Prostate gland (tissue), 2 donors: ENCODE results near the gene COL4A2. TPM values are rescaled to one million over a fixed set of nuclear protein-coding genes. Genes with fewer than 3 reads are reported as not detected.

Source experiments
- DNase-seq: peaks from one replicate; pipeline ENCODE4 v3.0.0-alpha.2; 2019; ENCODE audit warnings: low spot score
- H3K27ac ChIP-seq, 2 donors: fragments of 200-600 bp; sonication (generic); 2 replicates each; pipeline ENCODE4 v1.5.1; 2017 to 2019
- H3K27me3 ChIP-seq: fragments of 200-600 bp; sonication (generic); replicated peaks from 2 replicates; pipeline ENCODE4 v1.5.1; 2019; ENCODE audit not compliant: insufficient read depth
- H3K36me3 ChIP-seq, 2 donors: fragments of 200-600 bp; sonication (generic); 1 replicate in 1 of 2; 2 replicates in 1 of 2; pipeline versions ENCODE4 v1.5.1 to v1.8.1; 2017 to 2019
- H3K4me1 ChIP-seq: fragments of 200-600 bp; sonication (generic); replicated peaks from 2 replicates; pipeline ENCODE4 v1.5.1; 2019
- H3K4me3 ChIP-seq, 2 donors: fragments of 200-600 bp; sonication (generic); 2 replicates each; pipeline ENCODE4 v1.5.1; 2017 to 2019
- H3K9me3 ChIP-seq: fragments of 200-600 bp; sonication (generic); 2 replicates; pipeline ENCODE4 v1.5.1; 2017
- POLR2A ChIP-seq: fragments of 450-650 bp; IDR thresholded peaks from one replicate; pipeline ENCODE4 v1.6.1; 2016; ENCODE audit warnings: antibody characterized with exemption, mild to moderate bottlenecking
- POLR2AphosphoS5 ChIP-seq: sonication (generic); formaldehyde crosslinking; IDR thresholded peaks from one replicate; pipeline ENCODE4 v1.6.1; 2017; ENCODE audit warnings: antibody characterized with exemption
- WGBS: methylation state at CpG from one replicate; pipeline ENCODE4 v1.1.5; 2018; 5-methylcytosine and 5-hydroxymethylcytosine counted together
- intact Hi-C: fragments of 100-400 bp; cut with DNase I; formaldehyde crosslinking; loops from one replicate; pipeline ENCODE4 v1.14.2; 2022
- total RNA-seq, 2 donors: library from RNA; depleted of rRNA; stranded (reverse); fragments of >200 nt; gene quantifications; one replicate each; pipeline ENCODE4 v1.1.0, GENCODE V29; 2016
- TF ChIP-seq, protein P1 (sequence below), 4 experiments: fragments of 200-600 bp in 2 of 4; fragments of 450-650 bp in 2 of 4; sonication (generic) in 2 of 4; IDR thresholded peaks; 1 replicate in 3 of 4; 2 replicates in 1 of 4; pipeline ENCODE4 v1.5.1; 2016 to 2019; ENCODE audit warnings: antibody characterized with exemption in 4 of 4, mild to moderate bottlenecking in 2 of 4, moderate library complexity in 2 of 4

Gene COL4A2
- total RNA-seq, 2 donors from 2014 or later: 82.8 to 193 TPM

DNA sequence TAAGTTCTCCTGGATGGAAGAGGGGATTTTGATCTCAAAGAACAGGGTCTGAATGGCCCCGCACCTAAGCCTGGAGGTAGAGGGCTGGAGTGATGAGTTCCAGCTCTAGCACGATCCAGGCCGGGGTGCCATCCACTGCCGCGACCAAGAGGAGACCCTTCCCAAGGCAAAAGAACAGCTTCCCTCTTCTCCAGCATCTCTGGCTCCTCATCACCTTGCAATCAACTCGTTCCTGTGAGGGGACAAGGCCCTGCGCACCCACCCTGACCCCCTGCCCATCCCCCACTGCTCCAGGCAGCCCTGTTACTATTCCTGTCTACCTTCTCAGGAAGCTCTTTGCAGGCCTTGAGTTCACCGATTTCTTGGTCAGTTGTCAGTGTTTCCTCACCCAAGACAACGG is 17.9 kb upstream of the COL4A2 start:
- no peak for TF ChIP-seq POLR2A
- TF ChIP-seq, protein P1, sequence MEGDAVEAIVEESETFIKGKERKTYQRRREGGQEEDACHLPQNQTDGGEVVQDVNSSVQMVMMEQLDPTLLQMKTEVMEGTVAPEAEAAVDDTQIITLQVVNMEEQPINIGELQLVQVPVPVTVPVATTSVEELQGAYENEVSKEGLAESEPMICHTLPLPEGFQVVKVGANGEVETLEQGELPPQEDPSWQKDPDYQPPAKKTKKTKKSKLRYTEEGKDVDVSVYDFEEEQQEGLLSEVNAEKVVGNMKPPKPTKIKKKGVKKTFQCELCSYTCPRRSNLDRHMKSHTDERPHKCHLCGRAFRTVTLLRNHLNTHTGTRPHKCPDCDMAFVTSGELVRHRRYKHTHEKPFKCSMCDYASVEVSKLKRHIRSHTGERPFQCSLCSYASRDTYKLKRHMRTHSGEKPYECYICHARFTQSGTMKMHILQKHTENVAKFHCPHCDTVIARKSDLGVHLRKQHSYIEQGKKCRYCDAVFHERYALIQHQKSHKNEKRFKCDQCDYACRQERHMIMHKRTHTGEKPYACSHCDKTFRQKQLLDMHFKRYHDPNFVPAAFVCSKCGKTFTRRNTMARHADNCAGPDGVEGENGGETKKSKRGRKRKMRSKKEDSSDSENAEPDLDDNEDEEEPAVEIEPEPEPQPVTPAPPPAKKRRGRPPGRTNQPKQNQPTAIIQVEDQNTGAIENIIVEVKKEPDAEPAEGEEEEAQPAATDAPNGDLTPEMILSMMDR (IDR thresholded peaks at IDR 0.05): no peak
- TF ChIP-seq POLR2AphosphoS5: no peak
- Histone ChIP-seq H3K4me1 (no peaks in the 10 kb centered on the region), H3K27ac (peak overlapping the region in 1 of 2 donors; percentile 64), H3K4me3 (no peak overlapping the region), H3K27me3 (no peaks in the 10 kb centered on the region), H3K36me3 (no peaks in the 10 kb centered on the region), H3K9me3 (no peaks in the 10 kb centered on the region)
- WGBS: 85% methylated on average over 9 of the region's 9 CpGs
- DNase-seq: no peak
- intact Hi-C loops: no loop called here

DNA sequence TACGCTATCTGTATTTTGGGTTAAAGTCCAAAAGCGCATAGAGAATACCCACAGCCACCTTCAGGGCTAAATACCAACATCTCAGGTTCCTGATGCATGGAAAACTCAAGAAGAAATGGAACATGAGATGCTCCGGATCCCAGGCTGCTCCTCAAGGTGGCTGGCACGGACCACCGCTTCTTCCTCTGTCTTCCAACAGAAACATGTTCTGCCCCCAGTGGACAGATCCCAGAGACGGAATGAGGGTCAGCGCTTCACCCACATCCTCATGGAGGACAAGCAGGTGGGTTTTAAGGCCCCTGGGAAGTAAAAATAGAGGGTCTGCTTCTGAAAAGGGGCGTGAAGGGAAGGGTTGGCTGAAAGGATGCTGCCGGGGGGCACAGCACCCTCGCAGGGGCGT is 17.4 kb upstream of the COL4A2 start:
- intact Hi-C loops: loop anchor here (5.0 kb wide), 1 partner anchor 42 kb away; no protein-coding TSS in a partner anchor
- Histone ChIP-seq H3K27me3 (no peaks in the 10 kb centered on the region), H3K9me3 (no peaks in the 10 kb centered on the region), H3K4me1 (no peaks in the 10 kb centered on the region), H3K27ac (peak overlapping the region; percentile 57 to 64), H3K36me3 (no peaks in the 10 kb centered on the region), H3K4me3 (no peak overlapping the region)
- no peak for TF ChIP-seq POLR2A
- no peak for TF ChIP-seq POLR2AphosphoS5
- TF ChIP-seq, protein P1 (IDR thresholded peaks at IDR 0.05): no peak
- no peak for DNase-seq
- WGBS: 78% methylated on average over 11 of the region's 11 CpGs

DNA sequence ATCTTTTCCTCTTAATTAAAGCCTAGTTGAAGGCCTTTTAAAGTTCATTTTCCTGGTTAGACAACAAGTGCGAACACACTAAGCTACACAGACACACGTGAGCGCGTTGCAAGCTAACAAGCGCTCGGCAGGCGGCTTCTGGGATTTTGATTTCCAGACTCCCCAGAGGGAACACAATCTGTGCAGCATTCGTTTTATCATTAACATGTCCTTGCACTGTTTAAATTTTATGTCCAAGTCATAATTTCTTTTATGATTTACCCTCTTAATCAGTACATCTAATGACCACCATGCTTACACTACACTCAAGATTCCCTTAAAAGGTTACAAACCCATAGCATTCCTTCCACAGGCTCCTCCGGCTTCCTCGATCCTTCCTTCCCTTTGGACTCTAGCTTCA is 16.9 kb upstream of the COL4A2 start:
- Histone ChIP-seq H3K4me1 (no peaks in the 10 kb centered on the region), H3K36me3 (no peaks in the 10 kb centered on the region), H3K27ac (peak overlapping the region; percentile 57 to 64), H3K9me3 (no peaks in the 10 kb centered on the region), H3K4me3 (no peak overlapping the region), H3K27me3 (no peaks in the 10 kb centered on the region)
- intact Hi-C loops: loop anchor here (5.0 kb wide), 1 partner anchor 43 kb away; no protein-coding TSS in a partner anchor
- TF ChIP-seq POLR2AphosphoS5: peak; percentile 46
- no peak for TF ChIP-seq POLR2A
- DNase-seq: no peak
- 56% methylated on average over 10 of the region's 10 CpGs for WGBS

DNA sequence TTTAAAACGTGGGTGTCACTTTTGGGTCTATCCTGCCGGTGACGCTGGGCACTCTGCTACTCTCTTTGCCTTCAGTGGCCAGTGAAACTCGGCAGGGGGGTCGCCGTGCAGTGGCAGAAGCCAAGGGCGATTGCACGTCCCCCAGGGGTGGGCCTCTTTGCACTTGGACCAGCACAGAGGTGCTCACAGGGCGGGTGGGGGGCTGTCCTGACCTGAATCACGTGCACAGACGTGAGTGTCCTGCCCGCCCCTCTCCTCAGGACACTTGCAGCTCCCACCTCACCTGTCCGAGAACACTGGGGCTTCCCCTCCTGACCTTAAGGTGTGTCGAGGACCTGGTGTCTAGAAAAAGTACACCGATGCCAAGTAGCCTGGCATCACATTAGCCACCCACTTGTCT is 16.3 kb upstream of the COL4A2 start:
- Histone ChIP-seq H3K4me1 (no peaks in the 10 kb centered on the region), H3K9me3 (no peaks in the 10 kb centered on the region), H3K27me3 (no peaks in the 10 kb centered on the region), H3K4me3 (no peak overlapping the region), H3K27ac (peak overlapping the region; percentile 57 to 64), H3K36me3 (no peaks in the 10 kb centered on the region)
- TF ChIP-seq, protein P1 (IDR thresholded peaks at IDR 0.05): no peak
- TF ChIP-seq POLR2A: no peak
- TF ChIP-seq POLR2AphosphoS5: no peak
- WGBS: 71% methylated on average over 15 of the region's 15 CpGs
- DNase-seq: no peak
- intact Hi-C loops: loop anchor here (5.0 kb wide), 1 partner anchor 44 kb away; no protein-coding TSS in a partner anchor

DNA sequence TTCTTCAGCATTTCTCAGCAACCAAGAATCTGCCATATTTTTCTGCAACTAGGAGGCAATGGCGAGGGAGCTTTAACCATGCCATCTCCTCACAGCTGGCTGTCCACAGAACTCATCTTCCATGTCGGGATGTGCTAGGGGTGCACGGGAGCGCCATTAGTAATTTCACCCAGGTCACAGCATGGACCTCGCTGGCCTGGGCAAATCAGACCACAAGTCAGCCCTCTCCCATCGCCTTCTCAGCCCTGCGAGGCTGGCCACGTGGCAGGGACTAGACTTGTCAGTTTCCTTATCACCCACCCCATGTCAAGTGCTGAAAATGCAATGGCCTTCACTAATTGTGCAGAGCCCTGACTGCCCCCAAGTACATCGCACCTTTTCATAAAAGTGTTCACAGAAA is 15.8 kb upstream of the COL4A2 start:
- no peak for DNase-seq
- intact Hi-C loops: loop anchor here (5.0 kb wide), 1 partner anchor 44 kb away; no protein-coding TSS in a partner anchor
- Histone ChIP-seq H3K27me3 (no peaks in the 10 kb centered on the region), H3K4me1 (no peaks in the 10 kb centered on the region), H3K4me3 (no peak overlapping the region), H3K9me3 (no peaks in the 10 kb centered on the region), H3K27ac (peak overlapping the region; percentile 57 to 64), H3K36me3 (no peaks in the 10 kb centered on the region)
- WGBS: 87% methylated on average over 9 of the region's 9 CpGs
- TF ChIP-seq, protein P1 (IDR thresholded peaks at IDR 0.05): no peak
- TF ChIP-seq POLR2A (no peak), POLR2AphosphoS5 (no peak)
